GM21717 (cell line): ENCODE data around the gene UBE2J2.

Experiments
- ATAC-seq: cut with Tn5 transposase; IDR thresholded peaks from one replicate; pipeline ENCODE4 v1.9.1; 2021; ENCODE audit warnings: mild to moderate bottlenecking, moderate library complexity; ENCODE audit not compliant: unreplicated experiment

Gene UBE2J2

GRCh38 chr1:1296070-1297061, 22.7 kb upstream of the UBE2J2 start:
- ATAC-seq, result no peak

GRCh38 chr1:1295154-1295923, 21.7 kb upstream of the UBE2J2 start:
- ATAC-seq, result no peak

GRCh38 chr1:1294250-1294890, 20.7 kb upstream of the UBE2J2 start:
- no peak for ATAC-seq

- ATAC-seq, result no peak
Observed at GRCh38 chr1:1293263-1294249, 19.9 kb upstream of the UBE2J2 start.

DNA sequence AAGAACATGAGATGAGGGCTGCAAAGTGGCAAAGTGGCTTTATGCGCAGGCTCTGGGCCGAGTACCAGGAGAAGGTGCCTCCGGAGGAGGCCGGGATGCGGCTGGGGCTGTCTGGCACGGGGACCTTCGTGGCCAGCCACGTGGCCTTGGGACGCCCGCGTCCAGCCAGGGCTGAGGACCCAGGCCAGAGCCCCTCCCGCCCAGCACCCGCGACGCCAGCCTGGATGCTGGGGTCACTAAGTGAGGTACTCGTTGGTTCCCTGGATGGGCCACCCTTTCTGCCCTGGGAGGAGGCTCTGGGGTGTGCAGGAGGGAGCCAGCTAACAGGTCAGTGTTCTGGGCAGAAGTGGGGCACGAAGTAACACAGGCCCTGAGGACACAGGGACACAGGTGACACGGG, 19.2 kb upstream of the UBE2J2 start:
- no peak for ATAC-seq

DNA sequence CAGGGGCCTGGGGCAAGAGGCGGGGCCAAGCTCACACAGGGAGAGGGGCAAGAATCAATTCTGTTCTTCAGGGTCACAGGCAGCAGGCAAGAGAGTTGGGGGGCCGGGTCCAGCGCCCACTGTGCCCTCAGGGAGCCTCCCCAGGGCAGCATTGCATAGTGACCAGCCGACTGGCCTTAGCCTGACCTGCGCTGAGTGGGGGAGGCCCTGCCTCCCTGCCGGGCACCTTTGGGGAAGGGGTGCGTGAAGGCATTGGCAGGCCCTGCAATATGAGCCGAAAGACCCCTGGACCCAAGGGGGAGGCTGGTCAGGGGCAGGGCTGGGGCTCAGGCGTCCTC, 18.8 kb upstream of the UBE2J2 start:
- no peak for ATAC-seq

- no peak for ATAC-seq
Observed at GRCh38 chr1:1291548-1292441, 18.1 kb upstream of the UBE2J2 start.

DNA sequence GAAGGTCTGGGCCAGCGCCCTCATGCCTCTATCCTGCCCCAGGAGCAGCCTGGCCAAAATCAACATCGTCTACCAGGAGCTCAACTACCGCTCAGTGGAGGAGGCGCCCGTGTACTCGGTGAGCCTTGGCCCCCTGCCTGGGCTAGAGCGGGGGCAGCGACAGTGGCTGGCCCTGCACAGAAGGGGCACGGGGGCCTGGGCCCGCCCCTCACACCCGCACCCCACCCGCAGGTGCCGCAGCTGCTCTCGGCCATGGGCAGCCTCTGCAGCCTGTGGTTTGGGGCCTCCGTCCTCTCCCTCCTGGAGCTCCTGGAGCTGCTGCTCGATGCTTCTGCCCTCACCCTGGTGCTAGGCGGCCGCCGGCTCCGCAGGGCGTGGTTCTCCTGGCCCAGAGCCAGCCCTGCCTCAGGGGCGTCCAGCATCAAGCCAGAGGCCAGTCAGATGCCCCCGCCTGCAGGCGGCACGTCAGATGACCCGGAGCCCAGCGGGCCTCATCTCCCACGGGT, 17.4 kb upstream of the UBE2J2 start:
- no peak for ATAC-seq

DNA sequence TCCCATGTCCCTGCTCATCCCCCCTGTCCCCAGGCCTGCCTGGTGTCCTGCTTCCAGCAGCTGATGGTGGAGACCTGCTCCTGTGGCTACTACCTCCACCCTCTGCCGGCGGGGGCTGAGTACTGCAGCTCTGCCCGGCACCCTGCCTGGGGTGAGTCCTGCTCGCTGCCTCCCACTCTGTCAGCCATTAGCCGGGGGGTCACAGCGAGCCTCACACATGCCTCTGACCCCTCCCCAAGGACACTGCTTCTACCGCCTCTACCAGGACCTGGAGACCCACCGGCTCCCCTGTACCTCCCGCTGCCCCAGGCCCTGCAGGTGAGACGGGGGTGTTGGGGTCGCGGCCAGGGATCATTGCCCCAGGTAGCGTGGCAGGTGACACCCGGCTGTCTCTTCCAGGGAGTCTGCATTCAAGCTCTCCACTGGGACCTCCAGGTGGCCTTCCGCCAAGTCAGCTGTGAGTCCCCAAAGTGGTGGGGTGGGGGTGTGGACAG, 16.6 kb upstream of the UBE2J2 start:
- no peak for ATAC-seq

- ATAC-seq, result no peak
Observed at GRCh38 chr1:1287288-1288110, 13.8 kb upstream of the UBE2J2 start.

DNA sequence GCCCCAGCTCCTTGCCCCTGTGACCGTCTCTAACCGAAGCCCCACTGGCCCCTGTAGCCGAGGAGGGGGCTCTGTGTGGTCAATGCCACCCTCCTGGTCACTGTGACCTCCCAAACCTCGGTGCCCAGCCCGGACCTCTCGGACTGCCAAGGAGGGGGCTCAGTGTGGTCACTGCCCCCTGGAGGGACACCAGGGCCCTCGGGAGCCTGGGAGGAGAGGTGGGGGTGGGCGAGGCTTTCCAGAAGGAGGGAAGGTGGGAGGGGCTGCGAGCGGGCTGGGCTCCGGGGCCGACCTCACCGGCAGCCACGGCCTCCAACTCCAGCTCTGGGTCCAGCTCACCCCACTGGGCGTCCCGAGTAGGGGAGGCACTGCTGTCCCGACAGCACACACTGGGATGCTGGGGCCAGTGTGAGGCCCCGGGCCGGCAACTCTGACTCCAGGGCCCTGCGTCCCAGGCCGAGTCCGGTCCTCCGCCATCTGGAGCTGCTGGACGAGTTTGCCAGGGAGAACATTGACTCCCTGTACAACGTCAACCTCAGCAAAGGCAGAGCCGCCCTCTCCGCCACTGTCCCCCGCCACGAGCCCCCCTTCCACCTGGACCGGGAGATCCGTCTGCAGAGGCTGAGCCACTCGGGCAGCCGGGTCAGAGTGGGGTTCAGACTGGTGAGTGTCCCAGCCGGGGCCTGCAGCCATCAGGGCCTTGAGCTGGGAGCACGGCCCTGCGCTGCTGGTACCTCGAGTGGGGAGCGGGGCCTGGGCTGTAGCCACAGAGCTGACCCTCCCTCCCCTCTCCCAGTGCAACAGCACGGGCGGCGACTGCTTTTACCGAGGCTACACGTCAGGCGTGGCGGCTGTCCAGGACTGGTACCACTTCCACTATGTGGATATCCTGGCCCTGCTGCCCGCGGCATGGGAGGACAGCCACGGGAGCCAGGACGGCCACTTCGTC, 12.9 kb upstream of the UBE2J2 start:
- no peak for ATAC-seq

- no peak for ATAC-seq
Observed at GRCh38 chr1:1285611-1286311, 12.1 kb upstream of the UBE2J2 start.

DNA sequence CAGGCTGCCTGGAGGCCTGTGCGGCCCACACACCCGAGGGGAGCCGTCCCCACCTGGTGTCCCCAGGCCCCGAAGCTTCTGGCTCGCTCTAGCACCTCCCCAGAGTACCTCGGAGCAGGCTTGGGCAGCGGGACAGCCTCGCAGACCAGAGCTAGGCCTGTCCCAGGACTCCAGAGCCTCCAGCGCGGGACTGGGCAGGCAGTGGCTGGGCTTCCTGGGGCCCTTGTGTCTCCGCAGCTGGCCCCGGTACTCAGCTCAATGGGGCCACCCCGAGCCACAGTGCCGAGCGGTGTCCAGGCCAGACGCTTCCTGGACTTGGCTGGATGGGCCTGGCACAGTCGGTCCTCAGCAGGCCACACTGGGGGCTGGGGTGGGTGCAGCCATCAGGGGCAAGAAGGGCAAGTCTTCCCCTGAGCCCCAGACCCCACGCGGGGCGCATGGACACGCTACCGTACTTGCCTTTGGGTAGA, 11.5 kb upstream of the UBE2J2 start:
- no peak for ATAC-seq

DNA sequence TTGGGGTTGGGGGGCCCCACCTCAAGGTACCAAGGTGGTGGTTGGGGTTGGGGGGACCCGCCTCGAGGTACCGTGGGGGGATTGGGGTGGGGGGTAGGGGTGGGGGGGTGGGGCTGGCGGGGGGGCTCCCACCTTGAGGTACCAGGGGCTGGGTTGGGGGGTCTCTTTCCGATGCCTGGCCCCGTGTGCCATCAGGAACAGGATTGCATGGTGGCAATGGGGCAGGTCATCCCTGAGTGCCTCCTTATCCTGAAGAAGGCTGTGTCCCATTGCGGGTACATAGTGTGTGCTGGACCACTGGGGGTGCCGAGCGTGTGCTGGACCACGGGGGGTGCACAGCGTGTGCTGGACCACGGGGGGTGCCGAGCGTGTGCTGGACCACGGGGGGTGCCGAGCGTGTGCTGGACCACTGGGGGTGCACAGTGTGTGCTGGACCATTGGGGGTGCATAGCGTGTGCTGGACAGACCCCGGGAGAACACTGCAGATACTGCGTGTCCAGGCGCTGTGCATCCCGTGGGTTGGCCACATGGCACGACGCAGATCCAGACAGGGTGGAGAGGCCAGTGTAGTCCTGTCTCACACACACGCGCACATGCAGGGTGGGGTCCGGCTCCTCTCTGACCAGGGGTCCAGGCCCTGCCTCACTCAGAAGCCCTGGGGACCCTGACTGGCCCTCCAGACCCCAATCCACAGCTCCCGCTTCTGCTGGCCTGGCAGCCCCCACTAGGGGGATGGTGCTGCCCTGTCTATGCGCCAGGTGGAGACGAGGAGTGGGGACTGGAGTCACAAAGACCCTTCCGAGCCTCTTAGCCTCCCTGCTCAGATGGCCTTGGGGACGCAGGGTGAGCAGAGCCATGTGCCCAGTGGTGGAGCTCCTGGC, 10.8 kb upstream of the UBE2J2 start:
- ATAC-seq, result no peak

- ATAC-seq, result no peak
Observed at GRCh38 chr1:1283821-1284220, 10.2 kb upstream of the UBE2J2 start.
